Spleen (tissue), 7 donors: ENCODE results near the gene REXO1.

Experiments used
- POLR2A ChIP-seq, 3 donors: fragments of 450-650 bp; IDR thresholded peaks; one replicate each; pipeline ENCODE4 v1.5.1; 2017; ENCODE audit warnings: antibody characterized with exemption in 3 of 3, mild to moderate bottlenecking in 1 of 3
- POLR2AphosphoS5 ChIP-seq, 3 donors: sonication (generic); formaldehyde crosslinking; IDR thresholded peaks; one replicate each; pipeline ENCODE4 v1.5.1; 2017; ENCODE audit warnings: antibody characterized with exemption in 3 of 3
- TF ChIP-seq, protein P1 (sequence below), 11 experiments: fragments of 200-600 bp in 7 of 11; fragments of 450-650 bp in 4 of 11; sonication (generic) in 4 of 11; IDR thresholded peaks in 8 of 11; conservative IDR thresholded peaks in 3 of 11; 1 replicate in 7 of 11; 2 replicates in 4 of 11; pipeline versions ENCODE4 v1.4.0 to v1.8.0; 2016 to 2021; ENCODE audit warnings: antibody characterized with exemption in 11 of 11, inconsistent platforms in 4 of 11, mild to moderate bottlenecking in 1 of 11
- donor health status: DM: no; HTN: no; CAD: no; lungs with moderate emphysema.
- donor health status: DM: no; HTN: no; CAD: no.
- donor health status: DM: no; HTN: no; CAD: no.

DNA sequence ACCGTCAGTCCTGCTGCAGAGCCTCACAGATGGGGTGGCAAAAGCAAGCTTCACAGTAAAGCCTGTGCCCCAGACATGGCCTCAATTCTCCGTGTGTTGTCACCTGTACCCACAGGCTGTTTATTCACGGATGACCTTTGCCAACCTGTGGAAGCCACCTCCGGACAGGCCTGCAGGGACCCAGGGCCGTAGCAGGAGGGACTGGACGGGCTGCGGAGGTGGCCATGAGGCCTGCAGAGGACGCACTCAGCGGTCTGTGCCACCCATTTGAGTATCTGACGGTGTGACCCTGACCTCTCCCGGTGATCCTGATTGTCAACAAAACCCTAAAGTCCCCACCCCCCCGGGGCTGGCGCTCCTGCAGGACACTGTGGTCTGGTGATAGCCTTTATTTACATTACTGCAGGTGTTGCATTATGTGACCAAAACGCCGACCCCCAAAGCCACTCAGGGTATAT, 22.9 kb upstream of the REXO1 start:
- TF ChIP-seq, protein P1, sequence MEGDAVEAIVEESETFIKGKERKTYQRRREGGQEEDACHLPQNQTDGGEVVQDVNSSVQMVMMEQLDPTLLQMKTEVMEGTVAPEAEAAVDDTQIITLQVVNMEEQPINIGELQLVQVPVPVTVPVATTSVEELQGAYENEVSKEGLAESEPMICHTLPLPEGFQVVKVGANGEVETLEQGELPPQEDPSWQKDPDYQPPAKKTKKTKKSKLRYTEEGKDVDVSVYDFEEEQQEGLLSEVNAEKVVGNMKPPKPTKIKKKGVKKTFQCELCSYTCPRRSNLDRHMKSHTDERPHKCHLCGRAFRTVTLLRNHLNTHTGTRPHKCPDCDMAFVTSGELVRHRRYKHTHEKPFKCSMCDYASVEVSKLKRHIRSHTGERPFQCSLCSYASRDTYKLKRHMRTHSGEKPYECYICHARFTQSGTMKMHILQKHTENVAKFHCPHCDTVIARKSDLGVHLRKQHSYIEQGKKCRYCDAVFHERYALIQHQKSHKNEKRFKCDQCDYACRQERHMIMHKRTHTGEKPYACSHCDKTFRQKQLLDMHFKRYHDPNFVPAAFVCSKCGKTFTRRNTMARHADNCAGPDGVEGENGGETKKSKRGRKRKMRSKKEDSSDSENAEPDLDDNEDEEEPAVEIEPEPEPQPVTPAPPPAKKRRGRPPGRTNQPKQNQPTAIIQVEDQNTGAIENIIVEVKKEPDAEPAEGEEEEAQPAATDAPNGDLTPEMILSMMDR (IDR thresholded peaks at IDR 0.05 in 8 of 11, conservative IDR thresholded peaks at IDR 0.05 in 3 of 11): no peak
- TF ChIP-seq POLR2AphosphoS5 (IDR thresholded peaks at IDR 0.05) (peak in 2 of 3 donors; percentile 54 to 66), POLR2A (IDR thresholded peaks at IDR 0.05) (no peak)
